SK-N-MC (cell line): ENCODE results near the gene ITSN1.

Experiments used
- EZH2 ChIP-seq: fragments of 200-600 bp; sonication (generic); IDR thresholded peaks from one replicate; pipeline ENCODE4 v1.6.1; 2017; ENCODE audit warnings: antibody characterized with exemption
- FOXP2 ChIP-seq: optimal IDR thresholded peaks from 2 replicates; pipeline ENCODE3; 2011; ENCODE audit warnings: mild to moderate bottlenecking, moderate library complexity; ENCODE audit not compliant: insufficient read depth; ENCODE audit errors: extremely low read length, control extremely low read depth
- POLR2AphosphoS5 ChIP-seq: IDR thresholded peaks from 2 replicates; pipeline ENCODE4 v1.6.1; 2012; ENCODE audit warnings: mild to moderate bottlenecking, low read depth, low read length, borderline replicate concordance

DNA sequence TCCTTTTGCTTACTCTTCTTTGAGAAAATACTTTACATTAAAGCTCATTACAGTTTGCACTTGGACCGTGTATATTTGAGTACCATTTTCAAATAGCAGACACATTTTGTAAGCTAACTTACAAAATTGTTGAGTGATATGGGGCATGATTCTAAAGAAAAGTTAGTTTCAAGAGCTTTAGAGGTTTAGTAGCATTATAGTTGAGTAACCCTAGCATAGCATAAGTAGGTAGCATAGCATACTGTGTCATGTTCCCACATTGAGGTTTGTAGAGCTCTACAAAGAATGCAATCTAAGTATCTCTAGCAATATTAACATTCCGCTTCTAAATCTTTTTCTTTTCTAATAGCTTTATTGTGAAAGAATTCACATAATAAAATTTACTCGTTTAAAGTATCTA lies 92.0 kb downstream of the ITSN1 start:
- TF ChIP-seq EZH2 (no peak), POLR2AphosphoS5 (no peak), FOXP2 (no peak)
